Astrocyte (in vitro differentiated cells and primary cell): ENCODE data around the gene WARS2. TPM values are rescaled to one million over a fixed set of nuclear protein-coding genes. Genes with fewer than 3 reads are reported as not detected.

Source experiments
- DNase-seq: peaks from one replicate; pipeline ENCODE4 v3.0.0-alpha.2; 2010; ENCODE audit warnings: low read depth
- FAIRE-seq: peaks from 2 replicates; lab custom pipeline; 2011; peaks lifted over from hg19 to GRCh38; lab: Jason Lieb, UNC
- H2AFZ ChIP-seq: 2 replicates; pipeline ENCODE4 v1.6.0; 2012; ENCODE audit warnings: low read depth, low read length, inconsistent platforms
- H3K27ac ChIP-seq: 2 replicates; pipeline ENCODE4 v1.5.1; 2011; ENCODE audit warnings: low read depth, low read length, inconsistent platforms
- H3K27me3 ChIP-seq: 2 replicates; pipeline ENCODE4 v1.6.0; 2011; ENCODE audit warnings: low read length, inconsistent platforms; ENCODE audit not compliant: insufficient read depth
- H3K36me3 ChIP-seq: 2 replicates; pipeline ENCODE4 v1.5.1; 2011; ENCODE audit warnings: low read length, inconsistent platforms; ENCODE audit not compliant: insufficient read depth
- H3K4me1 ChIP-seq: 2 replicates; pipeline ENCODE4 v1.5.1; 2011; ENCODE audit warnings: low read length, inconsistent platforms; ENCODE audit not compliant: insufficient read depth
- H3K4me2 ChIP-seq: 2 replicates; pipeline ENCODE4 v1.6.0; 2012; ENCODE audit warnings: low read length, inconsistent platforms
- H3K4me3 ChIP-seq: 2 replicates; pipeline ENCODE4 v1.5.1; 2011; ENCODE audit warnings: low read depth, mild to moderate bottlenecking, low read length, inconsistent platforms; ENCODE audit not compliant: insufficient read depth
- H3K79me2 ChIP-seq: 2 replicates; pipeline ENCODE4 v1.6.0; 2012; ENCODE audit warnings: mild to moderate bottlenecking, low read length, inconsistent platforms; ENCODE audit not compliant: insufficient read depth
- H3K9ac ChIP-seq: 2 replicates; pipeline ENCODE4 v1.6.0; 2012; ENCODE audit warnings: mild to moderate bottlenecking, low read length, inconsistent platforms
- H3K9me3 ChIP-seq: 2 replicates; pipeline ENCODE4 v1.5.1; 2012; ENCODE audit warnings: low read depth, mild to moderate bottlenecking, low read length, inconsistent platforms; ENCODE audit not compliant: insufficient read depth
- H4K20me1 ChIP-seq: 2 replicates; pipeline ENCODE4 v1.6.0; 2012; ENCODE audit warnings: low read length, inconsistent platforms; ENCODE audit not compliant: insufficient read depth
- H3K27ac Mint-ChIP-seq: one replicate; pipeline ENCODE4 v1.8.0; 2021; ENCODE audit warnings: mild to moderate bottlenecking, mixed read lengths; ENCODE audit not compliant: unreplicated experiment
- H3K27me3 Mint-ChIP-seq: one replicate; pipeline ENCODE4 v1.8.0; 2021; ENCODE audit warnings: low read depth, mixed read lengths; ENCODE audit not compliant: unreplicated experiment
- H3K36me3 Mint-ChIP-seq: one replicate; pipeline ENCODE4 v1.8.0; 2021; ENCODE audit warnings: low read depth, mixed read lengths; ENCODE audit not compliant: unreplicated experiment
- H3K4me1 Mint-ChIP-seq: one replicate; pipeline ENCODE4 v1.8.0; 2021; ENCODE audit warnings: low read depth, mixed read lengths; ENCODE audit not compliant: unreplicated experiment
- H3K4me3 Mint-ChIP-seq: one replicate; pipeline ENCODE4 v1.8.0; 2021; ENCODE audit warnings: mild to moderate bottlenecking, moderate library complexity, mixed read lengths; ENCODE audit not compliant: unreplicated experiment
- H3K9me3 Mint-ChIP-seq: one replicate; pipeline ENCODE4 v1.8.0; 2021; ENCODE audit warnings: mild to moderate bottlenecking, mixed read lengths; ENCODE audit not compliant: unreplicated experiment
- EZH2 ChIP-seq: IDR thresholded peaks from 2 replicates; pipeline ENCODE4 v1.6.1; 2012; ENCODE audit warnings: mild to moderate bottlenecking, low read length, inconsistent platforms; ENCODE audit not compliant: insufficient read depth
- total RNA-seq: library from RNA; stranded (reverse); gene quantifications from 2 replicates; pipeline ENCODE4 v1.2.1, GENCODE V29; 2021
- TF ChIP-seq, protein P1 (sequence below): IDR thresholded peaks from 2 replicates; pipeline ENCODE4 v1.5.1; 2011; ENCODE audit warnings: low read depth, mild to moderate bottlenecking, inconsistent platforms, low read length, moderate library complexity; ENCODE audit not compliant: insufficient read depth

Gene WARS2
- total RNA-seq, 1 donor from 2014 or later: 10.5 TPM

DNA sequence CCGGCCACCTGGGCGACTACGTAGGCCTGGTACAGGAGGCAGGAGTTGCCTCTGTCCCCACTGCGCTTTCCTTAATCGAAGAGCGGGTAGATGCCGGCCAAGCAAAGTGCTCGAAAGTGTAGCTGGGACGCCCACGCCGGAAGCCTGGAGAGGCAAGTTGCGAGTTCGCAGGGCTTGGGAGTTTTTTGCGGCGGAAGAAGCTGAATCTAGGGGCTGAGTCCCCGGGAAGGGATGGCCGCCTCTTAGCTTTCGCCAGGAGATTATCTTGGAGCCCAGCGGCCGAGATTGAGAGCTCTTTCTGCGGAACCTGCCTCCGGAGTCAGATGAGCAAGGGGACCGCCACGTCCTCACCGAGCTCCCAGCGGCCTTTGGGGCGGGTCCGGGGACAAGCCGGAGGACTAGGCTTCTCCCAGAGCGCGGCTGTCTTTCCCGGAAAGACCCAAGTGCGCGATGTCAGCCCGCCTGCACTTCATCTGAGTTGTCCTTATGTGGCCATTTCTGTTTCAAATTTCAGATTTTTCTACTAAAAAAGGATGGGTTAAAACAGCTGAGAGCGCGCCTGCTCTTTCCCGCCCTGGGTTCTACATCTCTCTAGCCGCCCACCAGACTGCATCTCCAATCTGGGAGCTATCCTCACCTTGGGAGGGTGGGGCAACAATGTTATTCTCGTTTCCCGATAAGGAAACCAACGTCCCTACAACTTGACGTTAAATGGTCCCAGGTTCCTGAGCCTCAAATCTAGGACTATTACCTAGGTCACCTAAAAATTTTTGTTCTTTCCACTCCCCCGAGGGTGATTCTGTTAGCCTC, 139.9 kb downstream of the WARS2 start:
- Mint-ChIP-seq H3K4me3 (peak overlapping the region; percentile 57), H3K36me3 (peaks cover 4% of the 10 kb centered on the region), H3K27me3 (peaks cover 87% of the 10 kb centered on the region), H3K4me1 (peaks cover 7% of the 10 kb centered on the region), H3K9me3 (peaks cover 21% of the 10 kb centered on the region), H3K27ac (peak overlapping the region; percentile 12)
- Histone ChIP-seq H3K9ac (peak overlapping the region; percentile 3), H3K27me3 (peaks cover 92% of the 10 kb centered on the region), H4K20me1 (no peaks in the 10 kb centered on the region), H3K36me3 (no peaks in the 10 kb centered on the region), H3K9me3 (peaks cover 1% of the 10 kb centered on the region), H3K4me3 (peak overlapping the region; percentile 33), H3K27ac (no peak overlapping the region), H3K4me2 (peak overlapping the region; percentile 76), H2AFZ (peak overlapping the region; percentile 56), H3K4me1 (peaks cover 12% of the 10 kb centered on the region), H3K79me2 (no peaks in the 10 kb centered on the region)
- no peak for DNase-seq
- no peak for FAIRE-seq
- no peak for TF ChIP-seq EZH2
- TF ChIP-seq, protein P1, sequence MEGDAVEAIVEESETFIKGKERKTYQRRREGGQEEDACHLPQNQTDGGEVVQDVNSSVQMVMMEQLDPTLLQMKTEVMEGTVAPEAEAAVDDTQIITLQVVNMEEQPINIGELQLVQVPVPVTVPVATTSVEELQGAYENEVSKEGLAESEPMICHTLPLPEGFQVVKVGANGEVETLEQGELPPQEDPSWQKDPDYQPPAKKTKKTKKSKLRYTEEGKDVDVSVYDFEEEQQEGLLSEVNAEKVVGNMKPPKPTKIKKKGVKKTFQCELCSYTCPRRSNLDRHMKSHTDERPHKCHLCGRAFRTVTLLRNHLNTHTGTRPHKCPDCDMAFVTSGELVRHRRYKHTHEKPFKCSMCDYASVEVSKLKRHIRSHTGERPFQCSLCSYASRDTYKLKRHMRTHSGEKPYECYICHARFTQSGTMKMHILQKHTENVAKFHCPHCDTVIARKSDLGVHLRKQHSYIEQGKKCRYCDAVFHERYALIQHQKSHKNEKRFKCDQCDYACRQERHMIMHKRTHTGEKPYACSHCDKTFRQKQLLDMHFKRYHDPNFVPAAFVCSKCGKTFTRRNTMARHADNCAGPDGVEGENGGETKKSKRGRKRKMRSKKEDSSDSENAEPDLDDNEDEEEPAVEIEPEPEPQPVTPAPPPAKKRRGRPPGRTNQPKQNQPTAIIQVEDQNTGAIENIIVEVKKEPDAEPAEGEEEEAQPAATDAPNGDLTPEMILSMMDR: no peak

DNA sequence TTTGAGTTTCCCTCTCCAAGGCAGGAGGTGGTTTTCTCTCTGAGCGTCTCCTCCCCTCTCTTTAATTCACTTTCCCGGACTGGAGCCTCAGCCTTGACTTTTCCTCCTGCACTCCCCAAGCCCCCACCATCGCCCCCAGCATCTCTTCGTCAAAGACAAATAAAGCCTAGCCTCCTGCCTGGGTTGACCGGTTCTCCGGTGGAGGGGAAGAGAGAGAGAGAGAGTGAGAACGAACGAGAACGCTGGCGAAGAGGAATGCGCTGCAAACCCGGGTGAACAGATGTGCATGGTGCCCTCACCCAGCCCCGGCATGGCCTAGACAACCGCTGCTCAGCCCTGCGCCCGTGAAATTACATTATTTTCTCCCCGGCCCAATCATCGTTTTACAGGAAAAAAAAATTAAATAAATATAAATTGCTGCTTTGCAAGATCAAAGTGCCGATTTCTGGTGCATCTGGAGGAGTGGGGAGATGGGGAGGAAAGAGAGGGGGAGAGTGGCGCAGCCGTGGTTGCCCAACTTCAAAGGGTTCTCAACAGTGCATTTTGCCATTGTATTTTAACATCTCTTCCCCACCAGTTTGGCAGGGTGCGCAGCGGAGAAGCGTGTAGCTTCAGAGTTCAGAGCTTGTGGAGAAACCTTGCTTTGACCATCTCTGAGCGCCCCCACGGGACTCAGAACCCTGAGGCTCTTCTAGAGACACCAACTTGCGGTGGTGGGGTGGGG, 140.9 kb downstream of the WARS2 start:
- FAIRE-seq (no peak), DNase-seq (no peak)
- Histone ChIP-seq H2AFZ (no peak overlapping the region), H3K9me3 (no peaks in the 10 kb centered on the region), H3K9ac (no peak overlapping the region), H3K79me2 (no peaks in the 10 kb centered on the region), H3K36me3 (no peaks in the 10 kb centered on the region), H3K4me3 (no peak overlapping the region), H3K4me2 (no peak overlapping the region), H3K4me1 (peaks cover 12% of the 10 kb centered on the region), H3K27ac (no peak overlapping the region), H3K27me3 (peaks cover 90% of the 10 kb centered on the region), H4K20me1 (no peaks in the 10 kb centered on the region)
- Mint-ChIP-seq H3K9me3 (peaks cover 21% of the 10 kb centered on the region), H3K27ac (no peak overlapping the region), H3K27me3 (peaks cover 89% of the 10 kb centered on the region), H3K36me3 (peaks cover 4% of the 10 kb centered on the region), H3K4me3 (peak overlapping the region; percentile 50), H3K4me1 (peaks cover 7% of the 10 kb centered on the region)
- peak; percentile 27 for TF ChIP-seq EZH2
- TF ChIP-seq, protein P1: no peak
